Endothelial cell of umbilical vein (primary cell): ENCODE measurements around the gene EIF4A3. TPM values are rescaled to one million over a fixed set of nuclear protein-coding genes. Genes with fewer than 3 reads are reported as not detected.

Source experiments
- BruUV-seq: library from RNA; stranded (reverse); fragments of 400-500 nt; replicated peaks from 2 replicates; lab custom pipeline; 2021; lab: Mats Ljungman, UMichigan
- CTCF ChIA-PET: fragments of 300-600, 350-600 bp; sonication (Branson Sonifier 250); formaldehyde crosslinking; loops from one replicate; lab custom pipeline; 2021; ENCODE audit warnings: antibody characterized with exemption, inconsistent platforms; lab: Charles Lee
- POLR2A ChIA-PET: fragments of 300-600, 350-600 bp; sonication (Branson Sonifier 250); formaldehyde crosslinking; loops from one replicate; lab custom pipeline; 2021; ENCODE audit warnings: antibody characterized with exemption, inconsistent platforms; lab: Charles Lee
- DNase-seq: peaks from one replicate; pipeline ENCODE4 v3.0.0-alpha.2; 2011; ENCODE audit warnings: low read depth, low spot score
- FAIRE-seq: peaks from 2 replicates; lab custom pipeline; 2011; peaks lifted over from hg19 to GRCh38; lab: Jason Lieb, UNC
- H2AFZ ChIP-seq: 2 replicates; pipeline ENCODE4 v1.6.0; 2012; ENCODE audit warnings: low read depth, low read length, control low read depth, inconsistent platforms
- H3K27ac ChIP-seq: 2 replicates; pipeline ENCODE4 v1.5.1; 2011; ENCODE audit warnings: low read depth, mild to moderate bottlenecking, control low read depth, low read length, moderate library complexity; ENCODE audit not compliant: insufficient read depth
- H3K27me3 ChIP-seq, 2 experiments: 2 replicates each; pipeline versions ENCODE4 v1.6.0 to v1.6.1; 2011; ENCODE audit warnings: low read length in 2 of 2, mixed read lengths in 1 of 2; ENCODE audit not compliant: control insufficient read depth in 2 of 2, insufficient read depth in 2 of 2
- H3K36me3 ChIP-seq, 2 experiments: 2 replicates in 1 of 2; 3 replicates in 1 of 2; pipeline ENCODE4 v1.5.1; 2011; ENCODE audit warnings: low read length in 2 of 2, mild to moderate bottlenecking in 1 of 2, moderate library complexity in 1 of 2; ENCODE audit not compliant: control insufficient read depth in 2 of 2, insufficient read depth in 2 of 2; ENCODE audit errors: extremely low read depth in 1 of 2
- H3K4me1 ChIP-seq: 3 replicates; pipeline ENCODE4 v1.5.1; 2011; ENCODE audit warnings: mild to moderate bottlenecking, low read length; ENCODE audit not compliant: control insufficient read depth, insufficient read depth; ENCODE audit errors: extremely low read depth
- H3K4me2 ChIP-seq: 2 replicates; pipeline ENCODE4 v1.6.1; 2011; ENCODE audit warnings: low read length, control low read depth, mixed read lengths; ENCODE audit not compliant: insufficient read depth
- H3K4me3 ChIP-seq, 3 experiments: fragments of 200-600 bp in 1 of 3; sonication (generic), shearing (Covaris generic) in 1 of 3; replicated peaks in 1 of 3; 2 replicates each; pipeline ENCODE4 v1.5.1; 2011 to 2016; ENCODE audit warnings: control low read depth in 3 of 3, low read length in 3 of 3, mild to moderate bottlenecking in 2 of 3, inconsistent platforms in 1 of 3, low read depth in 1 of 3, moderate library complexity in 1 of 3; ENCODE audit not compliant: insufficient read depth in 1 of 3
- H3K79me2 ChIP-seq: 2 replicates; pipeline ENCODE4 v1.6.0; 2012; ENCODE audit warnings: low read length, inconsistent platforms; ENCODE audit not compliant: control insufficient read depth, insufficient read depth
- H3K9ac ChIP-seq: replicated peaks from 2 replicates; pipeline ENCODE3; 2011; ENCODE audit warnings: low read length, control low read depth; ENCODE audit not compliant: insufficient read depth; ENCODE audit errors: extremely low read depth
- H3K9me1 ChIP-seq: replicated peaks from 3 replicates; pipeline ENCODE4 v1.6.0; 2011; ENCODE audit warnings: mild to moderate bottlenecking, low read length; ENCODE audit not compliant: control insufficient read depth, insufficient read depth; ENCODE audit errors: extremely low read depth
- H3K9me3 ChIP-seq: replicated peaks from 2 replicates; pipeline ENCODE4 v1.5.1; 2012; ENCODE audit warnings: low read length, inconsistent platforms; ENCODE audit not compliant: control insufficient read depth, insufficient read depth
- H4K20me1 ChIP-seq: replicated peaks from 2 replicates; pipeline ENCODE3; 2011; ENCODE audit warnings: mild to moderate bottlenecking, low read length; ENCODE audit not compliant: control insufficient read depth, insufficient read depth; ENCODE audit errors: extremely low read depth
- CTCF ChIP-seq, 2 donors: IDR thresholded peaks; 1 replicate in 1 of 2; 2 replicates in 1 of 2; pipeline ENCODE4 v1.5.1; 2011; ENCODE audit warnings: low read length in 2 of 2, mild to moderate bottlenecking in 2 of 2, moderate library complexity in 2 of 2, control low read depth in 1 of 2, inconsistent platforms in 1 of 2, low read depth in 1 of 2; ENCODE audit not compliant: insufficient read depth in 1 of 2; ENCODE audit errors: extremely low read depth in 1 of 2
- EZH2 ChIP-seq: IDR thresholded peaks from 2 replicates; pipeline ENCODE4 v1.6.1; 2012; ENCODE audit warnings: borderline replicate concordance, low read depth, mild to moderate bottlenecking, moderate library complexity, low read length, inconsistent platforms; ENCODE audit not compliant: severe bottlenecking
- FOS ChIP-seq: IDR thresholded peaks from 2 replicates; pipeline ENCODE4 v1.6.1; 2011; ENCODE audit warnings: mild to moderate bottlenecking, low read length, moderate library complexity, borderline replicate concordance; ENCODE audit not compliant: insufficient read depth
- GATA2 ChIP-seq: IDR thresholded peaks from 2 replicates; pipeline ENCODE4 v1.7.0; 2011; ENCODE audit warnings: low read depth, mild to moderate bottlenecking, moderate library complexity, mixed read lengths, low read length; ENCODE audit not compliant: insufficient read length, insufficient read depth
- JUN ChIP-seq: IDR thresholded peaks from 2 replicates; pipeline ENCODE4 v1.6.1; 2011; ENCODE audit warnings: borderline replicate concordance, low read depth; ENCODE audit not compliant: insufficient read length, insufficient read depth
- MAX ChIP-seq: IDR thresholded peaks from 2 replicates; pipeline ENCODE4 v1.6.1; 2011; ENCODE audit not compliant: insufficient read depth, insufficient read length
- MYC ChIP-seq: IDR thresholded peaks from one replicate; pipeline ENCODE4 v1.6.1; 2011; ENCODE audit warnings: mild to moderate bottlenecking, low read depth, low read length
- POLR2A ChIP-seq: IDR thresholded peaks from 2 replicates; pipeline ENCODE4 v1.6.1; 2012; ENCODE audit warnings: low read depth, mild to moderate bottlenecking, control low read depth, low read length
- POLR2AphosphoS5 ChIP-seq: IDR thresholded peaks from 2 replicates; pipeline ENCODE4 v1.6.1; 2012; ENCODE audit warnings: low read depth, mild to moderate bottlenecking, control low read depth, low read length, moderate library complexity; ENCODE audit not compliant: insufficient read depth
- dilution Hi-C: fragments of 300-500 bp; cut with MboI; formaldehyde crosslinking; loops from one replicate; pipeline ENCODE4 v1.15.0; 2019; ENCODE audit warnings: low sequenced_read_pairs; ENCODE audit not compliant: extremely low pct_ligation_motif_present
- intact Hi-C: fragments of 100-400 bp; cut with micrococcal nuclease; formaldehyde crosslinking; loops from one replicate; pipeline ENCODE4 v1.10.0; 2022
- polyA plus RNA-seq, 4 experiments: library from polyadenylated mRNA; depleted of rRNA in 3 of 4; stranded (reverse) in 3 of 4; unstranded in 1 of 4; fragments of >200 nt; gene quantifications; 2 replicates each; pipeline versions ENCODE4 v1.2.1 to v1.2.3, GENCODE V29; 2011 to 2012; ENCODE audit warnings: missing spikeins in 1 of 4
- total RNA-seq: library from RNA; stranded (reverse); gene quantifications from 2 replicates; pipeline ENCODE4 v1.2.3, GENCODE V29; 2021

Gene EIF4A3
- total and polyA plus RNA-seq, 2 donors (not counting 3 experiments of a cell fraction or from before 2014, with no cell fraction given), result 90.4 to 94.5 TPM

DNA sequence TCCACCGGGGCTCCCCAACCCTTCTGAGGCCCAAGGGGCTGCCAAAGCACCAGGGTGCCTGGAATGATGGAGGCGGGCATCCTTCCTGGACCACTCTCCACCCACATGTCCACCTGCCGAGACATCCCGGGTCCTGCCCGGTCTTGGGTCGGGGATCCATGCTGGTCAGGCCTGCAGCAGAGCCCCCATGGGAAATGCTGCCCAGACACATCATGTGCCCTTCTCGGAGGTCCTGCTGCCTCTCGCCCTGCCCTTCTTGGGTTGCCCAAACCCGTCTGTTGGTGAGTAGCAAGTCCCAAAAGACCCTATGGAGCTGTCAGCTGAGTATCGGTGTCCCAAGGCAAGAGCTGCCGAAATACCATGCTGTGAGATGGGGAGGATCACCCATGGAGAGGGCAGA, 60.3 kb downstream of the EIF4A3 start:
- no peak for TF ChIP-seq GATA2
- TF ChIP-seq MAX, result no peak
- TF ChIP-seq POLR2A, result no peak
- TF ChIP-seq POLR2AphosphoS5, result no peak
- TF ChIP-seq EZH2, result no peak
- no peak for TF ChIP-seq MYC
- TF ChIP-seq FOS, result no peak
- TF ChIP-seq JUN, result no peak
- TF ChIP-seq CTCF (IDR thresholded peaks at IDR 0.05; ENCODE audit: extremely low read depth in 1 of 2, insufficient read depth in 1 of 2, low read depth in 1 of 2, low read length in 2 of 2), result no peak
- ChIA-PET CTCF (interaction anchor here (1.0 to 1.5 kb wide), 4 partner anchors 15 to 78 kb away, joined by 3 to 10 read pairs (median 6); partner anchors contain the start of gene GAA), POLR2A (no interaction called here)
- Histone ChIP-seq H3K4me2 (no peak overlapping the region), H3K9me1 (no peaks in the 10 kb centered on the region), H3K9ac (no peak overlapping the region), H3K4me3 (no peak overlapping the region), H2AFZ (no peak overlapping the region), H3K36me3 (no peaks in the 10 kb centered on the region), H3K27ac (no peak overlapping the region), H3K79me2 (no peaks in the 10 kb centered on the region), H4K20me1 (no peaks in the 10 kb centered on the region), H3K27me3 (no peaks in the 10 kb centered on the region), H3K4me1 (no peaks in the 10 kb centered on the region), H3K9me3 (no peaks in the 10 kb centered on the region)
- intact Hi-C loops (no loop called here), dilution Hi-C loops (no loop called here)
- DNase-seq (no peak), FAIRE-seq (no peak)
- BruUV-seq, result no TSS peak
